Esophagus muscularis mucosa (tissue), 3 donors: ENCODE results near the gene MTNR1A.

Experiments
- CTCF ChIP-seq, 3 experiments: fragments of 200-600 bp in 2 of 3; fragments of 450-650 bp in 1 of 3; sonication (generic) in 2 of 3; IDR thresholded peaks; one replicate each; pipeline ENCODE4 v1.5.1; 2017 to 2019; ENCODE audit warnings: antibody characterized with exemption in 3 of 3, mild to moderate bottlenecking in 2 of 3, moderate library complexity in 1 of 3
- POLR2A ChIP-seq: fragments of 450-650 bp; IDR thresholded peaks from one replicate; pipeline ENCODE4 v1.6.1; 2017; ENCODE audit warnings: antibody characterized with exemption, moderate library complexity, mild to moderate bottlenecking, low read depth

- TF ChIP-seq POLR2A (no peak), CTCF (IDR thresholded peaks at IDR 0.05) (no peak)
Measured at GRCh38 chr4:186596850-186597390, 41.6 kb upstream of the MTNR1A start.
